Gastroesophageal sphincter (tissue), 4 donors: ENCODE measurements around the gene CDKN2AIPNL. TPM values are rescaled to one million over a fixed set of nuclear protein-coding genes. Genes with fewer than 3 reads are reported as not detected.

Source experiments
- ATAC-seq: fragments of 150-250 bp; one replicate; pipeline ENCODE4 v1.9.1; 2016; ENCODE audit warnings: mild to moderate bottlenecking, moderate library complexity
- H3K27ac ChIP-seq, 4 donors: fragments of 200-600 bp; sonication (generic) in 3 of 4; 1 replicate in 3 of 4; 2 replicates in 1 of 4; pipeline ENCODE4 v1.5.1; 2016 to 2019
- H3K27me3 ChIP-seq: fragments of 200-600 bp; sonication (generic); one replicate; pipeline ENCODE4 v1.5.1; 2019
- H3K36me3 ChIP-seq, 2 donors: fragments of 200-600 bp; sonication (generic); one replicate each; pipeline ENCODE4 v1.5.1; 2019; ENCODE audit warnings: control low read depth in 1 of 2
- H3K4me1 ChIP-seq, 3 donors: fragments of 200-600 bp; sonication (generic); 1 replicate in 2 of 3; 2 replicates in 1 of 3; pipeline ENCODE4 v1.5.1; 2016 to 2019; ENCODE audit warnings: control low read depth in 2 of 3
- H3K4me3 ChIP-seq, 2 donors: fragments of 200-600 bp; sonication (generic); one replicate each; pipeline ENCODE4 v1.5.1; 2019; ENCODE audit warnings: mild to moderate bottlenecking in 1 of 2, moderate library complexity in 1 of 2
- H3K9me3 ChIP-seq, 3 donors: fragments of 200-600 bp; sonication (generic); one replicate each; pipeline ENCODE4 v1.5.1; 2017 to 2019; ENCODE audit warnings: control low read depth in 2 of 3
- EP300 ChIP-seq: sonication (generic); formaldehyde crosslinking; IDR thresholded peaks from one replicate; pipeline ENCODE4 v1.6.1; 2017; ENCODE audit warnings: antibody characterized with exemption, mild to moderate bottlenecking
- POLR2A ChIP-seq, 2 donors: fragments of 450-650 bp; IDR thresholded peaks; one replicate each; pipeline ENCODE4 v1.6.1; 2017; ENCODE audit warnings: antibody characterized with exemption in 2 of 2, mild to moderate bottlenecking in 2 of 2, moderate library complexity in 1 of 2
- POLR2AphosphoS5 ChIP-seq: sonication (generic); formaldehyde crosslinking; IDR thresholded peaks from one replicate; pipeline ENCODE4 v1.6.1; 2017; ENCODE audit warnings: antibody characterized with exemption
- WGBS, 2 donors: methylation state at CpG; one replicate each; pipeline ENCODE4 v1.1.5; 2018; ENCODE audit warnings: low coverage in 1 of 2; 5-methylcytosine and 5-hydroxymethylcytosine counted together
- total RNA-seq, 4 donors: library from RNA; depleted of rRNA; stranded (reverse); fragments of >200 nt; gene quantifications; one replicate each; pipeline ENCODE4 v1.1.0, GENCODE V29; 2016
- TF ChIP-seq, protein P1 (sequence below), 4 experiments: fragments of 200-600 bp in 2 of 4; fragments of 450-650 bp in 2 of 4; sonication (generic) in 1 of 4; IDR thresholded peaks; one replicate each; pipeline ENCODE4 v1.5.1; 2017 to 2019; ENCODE audit warnings: antibody characterized with exemption in 4 of 4, mild to moderate bottlenecking in 2 of 4, moderate library complexity in 2 of 4

CDKN2AIPNL gene
- total RNA-seq, 4 donors from 2014 or later: 15.1 to 25.7 (median 21.0) TPM

- Histone ChIP-seq H3K4me1 (peaks cover 0 to 39% (median 15%) of the 10 kb centered on the region in 3 donors), H3K27ac (peak overlapping the region in 1 of 4 donors; percentile 92)
- 40% methylated on average over 2 of the region's 4 CpGs; no CpG with 5 or more reads in 1 of the 2 donors for WGBS, 2 donors
Measured at GRCh38 chr5:134410822-134411221, 859 bp downstream of the CDKN2AIPNL start.

DNA sequence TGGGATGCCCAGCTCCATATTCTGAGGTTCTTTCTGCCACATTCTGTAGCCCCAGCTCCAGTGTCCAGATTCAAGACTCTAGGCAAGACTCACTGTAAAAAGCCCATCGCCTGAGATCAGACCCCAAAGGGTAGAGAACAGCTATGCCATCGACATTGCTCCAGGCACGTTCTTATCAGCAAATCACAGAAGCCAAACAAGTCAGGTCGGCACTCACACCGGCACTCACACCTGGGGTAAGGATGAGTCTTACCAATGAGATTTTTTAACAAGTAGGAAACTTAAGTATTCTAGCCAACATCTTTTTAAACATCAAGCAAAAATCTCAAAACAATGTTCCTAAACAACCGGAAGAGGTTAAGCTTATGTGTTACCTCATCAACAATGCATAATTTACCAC, 2.4 kb downstream of the CDKN2AIPNL start:
- 60 to 80% methylated on average over 4 to 5 of the region's 6 CpGs for WGBS, 2 donors
- no peaks in the 10 kb centered on the region for H3K27me3 ChIP-seq

More at GRCh38 chr5:134410822-134411221, 859 bp downstream of the CDKN2AIPNL start:
- Histone ChIP-seq H3K9me3 (no peaks in the 10 kb centered on the region), H3K4me3 (peak overlapping the region; percentile 49 to 85), H3K27me3 (no peaks in the 10 kb centered on the region), H3K36me3 (peaks cover 0 to 20% of the 10 kb centered on the region in 2 donors)
- no peak for ATAC-seq
- TF ChIP-seq POLR2A (IDR thresholded peaks at IDR 0.05) (no peak), EP300 (no peak), POLR2AphosphoS5 (no peak)
- TF ChIP-seq, protein P1, sequence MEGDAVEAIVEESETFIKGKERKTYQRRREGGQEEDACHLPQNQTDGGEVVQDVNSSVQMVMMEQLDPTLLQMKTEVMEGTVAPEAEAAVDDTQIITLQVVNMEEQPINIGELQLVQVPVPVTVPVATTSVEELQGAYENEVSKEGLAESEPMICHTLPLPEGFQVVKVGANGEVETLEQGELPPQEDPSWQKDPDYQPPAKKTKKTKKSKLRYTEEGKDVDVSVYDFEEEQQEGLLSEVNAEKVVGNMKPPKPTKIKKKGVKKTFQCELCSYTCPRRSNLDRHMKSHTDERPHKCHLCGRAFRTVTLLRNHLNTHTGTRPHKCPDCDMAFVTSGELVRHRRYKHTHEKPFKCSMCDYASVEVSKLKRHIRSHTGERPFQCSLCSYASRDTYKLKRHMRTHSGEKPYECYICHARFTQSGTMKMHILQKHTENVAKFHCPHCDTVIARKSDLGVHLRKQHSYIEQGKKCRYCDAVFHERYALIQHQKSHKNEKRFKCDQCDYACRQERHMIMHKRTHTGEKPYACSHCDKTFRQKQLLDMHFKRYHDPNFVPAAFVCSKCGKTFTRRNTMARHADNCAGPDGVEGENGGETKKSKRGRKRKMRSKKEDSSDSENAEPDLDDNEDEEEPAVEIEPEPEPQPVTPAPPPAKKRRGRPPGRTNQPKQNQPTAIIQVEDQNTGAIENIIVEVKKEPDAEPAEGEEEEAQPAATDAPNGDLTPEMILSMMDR (IDR thresholded peaks at IDR 0.05): no peak

DNA sequence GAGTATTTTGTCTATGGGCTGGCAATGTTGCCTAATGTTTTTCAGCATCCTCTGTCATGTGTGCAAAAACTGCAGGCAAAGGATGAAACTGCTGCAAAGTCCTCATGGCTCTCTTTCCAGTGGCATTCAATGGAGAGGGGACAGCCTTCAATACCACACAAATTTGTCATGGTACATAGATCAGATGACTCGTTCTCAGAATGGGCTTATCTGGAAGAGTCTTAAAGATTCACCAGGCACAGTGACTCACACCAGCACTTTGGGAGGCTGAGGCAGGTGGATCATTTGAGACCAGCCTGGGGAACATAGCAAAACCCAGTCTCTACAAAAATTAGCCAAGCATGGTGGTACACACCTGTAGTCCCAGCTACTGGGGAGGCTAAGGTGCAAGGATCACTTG, 5.3 kb downstream of the CDKN2AIPNL start:
- Histone ChIP-seq H3K4me3 (no peak overlapping the region), H3K9me3 (no peaks in the 10 kb centered on the region), H3K4me1 (peaks cover 0 to 25% (median 9%) of the 10 kb centered on the region in 3 donors), H3K36me3 (peaks cover 0 to 50% of the 10 kb centered on the region in 2 donors), H3K27ac (no peak overlapping the region), H3K27me3 (no peaks in the 10 kb centered on the region)
- no peak for ATAC-seq
- no peak for TF ChIP-seq EP300
- TF ChIP-seq, protein P1 (IDR thresholded peaks at IDR 0.05): no peak
- WGBS, 2 donors: no CpG with 5 or more reads among the region's 1 CpG

More for the DNA sequence above, 2.4 kb downstream of the CDKN2AIPNL start:
- Histone ChIP-seq H3K27ac (no peak overlapping the region), H3K4me3 (no peak overlapping the region), H3K4me1 (peaks cover 0 to 39% (median 15%) of the 10 kb centered on the region in 3 donors), H3K9me3 (no peaks in the 10 kb centered on the region), H3K36me3 (peaks cover 0 to 33% of the 10 kb centered on the region in 2 donors)
- TF ChIP-seq POLR2A (IDR thresholded peaks at IDR 0.05): no peak
- TF ChIP-seq, protein P1 (IDR thresholded peaks at IDR 0.05): no peak
- TF ChIP-seq EP300: no peak
- no peak for TF ChIP-seq POLR2AphosphoS5
- ATAC-seq: no peak

DNA sequence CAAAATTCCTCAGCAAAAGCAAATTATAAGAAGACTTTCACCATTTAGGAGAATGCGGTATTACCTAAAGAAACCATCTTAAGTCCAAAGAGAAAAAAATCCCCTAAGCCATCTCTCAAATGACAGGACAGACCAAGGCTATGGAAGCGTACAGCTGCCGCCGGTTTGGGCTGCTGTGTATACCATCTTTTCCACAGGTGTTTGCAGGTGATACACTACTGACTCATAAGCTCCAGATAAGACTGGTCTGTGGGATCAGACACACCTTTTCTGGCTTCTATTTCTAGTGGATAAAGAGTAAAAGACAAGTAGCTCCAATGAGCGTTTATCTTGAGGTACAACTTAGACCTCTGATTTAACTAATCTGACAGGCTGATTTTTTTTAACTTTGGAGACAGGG, 7.7 kb downstream of the CDKN2AIPNL start:
- Histone ChIP-seq H3K27ac (no peak overlapping the region), H3K4me1 (peaks cover 0 to under 1% (median 0%) of the 10 kb centered on the region in 3 donors), H3K4me3 (no peak overlapping the region), H3K27me3 (no peaks in the 10 kb centered on the region), H3K36me3 (peaks cover 0 to 58% of the 10 kb centered on the region in 2 donors), H3K9me3 (no peaks in the 10 kb centered on the region)
- ATAC-seq: no peak
- WGBS, 2 donors: 87 to 94% methylated on average over 5 of the region's 5 CpGs
- TF ChIP-seq POLR2A (IDR thresholded peaks at IDR 0.05): no peak
- TF ChIP-seq EP300: no peak
- TF ChIP-seq, protein P1 (IDR thresholded peaks at IDR 0.05): no peak
- no peak for TF ChIP-seq POLR2AphosphoS5

DNA sequence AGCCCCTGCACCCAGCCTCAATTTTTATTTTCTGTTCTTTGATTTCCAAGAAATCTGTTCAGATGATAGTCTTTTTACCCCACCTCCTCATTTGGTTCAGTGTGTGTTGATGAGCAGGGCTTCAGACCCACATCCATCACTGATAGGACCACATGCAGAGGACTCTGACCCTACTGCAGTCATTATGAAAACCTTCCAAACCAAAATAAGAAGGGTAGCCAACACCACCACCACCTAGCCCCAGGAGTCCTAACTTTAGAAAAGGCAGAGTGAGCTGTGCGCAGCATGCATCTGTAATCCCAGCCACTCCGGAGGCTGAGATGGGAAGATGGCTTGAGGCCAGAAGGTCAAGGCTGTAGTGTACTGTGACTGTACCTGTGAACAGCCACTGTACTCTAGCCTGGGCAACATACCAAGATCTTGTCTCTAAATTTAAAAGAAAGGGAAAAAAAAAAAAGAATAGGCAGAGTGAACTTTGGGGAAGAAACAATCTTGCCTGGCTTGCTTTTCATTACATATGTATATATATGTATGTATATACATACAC, 13.0 kb downstream of the CDKN2AIPNL start:
- H3K4me1 ChIP-seq: no peaks in the 10 kb centered on the region
- H3K36me3 ChIP-seq: peaks cover 1 to 79% of the 10 kb centered on the region in 2 donors
- no peak for ATAC-seq
- TF ChIP-seq EP300 (no peak), POLR2AphosphoS5 (no peak), POLR2A (IDR thresholded peaks at IDR 0.05) (no peak)
- TF ChIP-seq, protein P1 (IDR thresholded peaks at IDR 0.05): no peak
- no peaks in the 10 kb centered on the region for H3K27me3 ChIP-seq
- H3K4me3 ChIP-seq: no peak overlapping the region
- WGBS, 2 donors: 80% methylated on average over 2 of the region's 2 CpGs; no CpG with 5 or more reads in 1 of the 2 donors
- no peak overlapping the region for H3K27ac ChIP-seq
- H3K9me3 ChIP-seq: no peaks in the 10 kb centered on the region
